Measurements from ENCODE around the gene ESCO1. TPM values are rescaled to one million over a fixed set of nuclear protein-coding genes. Genes with fewer than 3 reads are reported as not detected.
A peak's percentile ranks its signal among the peaks of the same experiment; 100 is the strongest.

ESCO1 gene
- total and polyA plus RNA-seq, 2 of the 13 experiments (the other 11 are each of a cell fraction or from before 2014, with no cell fraction given), result 6.3 to 19.4 TPM

DNA sequence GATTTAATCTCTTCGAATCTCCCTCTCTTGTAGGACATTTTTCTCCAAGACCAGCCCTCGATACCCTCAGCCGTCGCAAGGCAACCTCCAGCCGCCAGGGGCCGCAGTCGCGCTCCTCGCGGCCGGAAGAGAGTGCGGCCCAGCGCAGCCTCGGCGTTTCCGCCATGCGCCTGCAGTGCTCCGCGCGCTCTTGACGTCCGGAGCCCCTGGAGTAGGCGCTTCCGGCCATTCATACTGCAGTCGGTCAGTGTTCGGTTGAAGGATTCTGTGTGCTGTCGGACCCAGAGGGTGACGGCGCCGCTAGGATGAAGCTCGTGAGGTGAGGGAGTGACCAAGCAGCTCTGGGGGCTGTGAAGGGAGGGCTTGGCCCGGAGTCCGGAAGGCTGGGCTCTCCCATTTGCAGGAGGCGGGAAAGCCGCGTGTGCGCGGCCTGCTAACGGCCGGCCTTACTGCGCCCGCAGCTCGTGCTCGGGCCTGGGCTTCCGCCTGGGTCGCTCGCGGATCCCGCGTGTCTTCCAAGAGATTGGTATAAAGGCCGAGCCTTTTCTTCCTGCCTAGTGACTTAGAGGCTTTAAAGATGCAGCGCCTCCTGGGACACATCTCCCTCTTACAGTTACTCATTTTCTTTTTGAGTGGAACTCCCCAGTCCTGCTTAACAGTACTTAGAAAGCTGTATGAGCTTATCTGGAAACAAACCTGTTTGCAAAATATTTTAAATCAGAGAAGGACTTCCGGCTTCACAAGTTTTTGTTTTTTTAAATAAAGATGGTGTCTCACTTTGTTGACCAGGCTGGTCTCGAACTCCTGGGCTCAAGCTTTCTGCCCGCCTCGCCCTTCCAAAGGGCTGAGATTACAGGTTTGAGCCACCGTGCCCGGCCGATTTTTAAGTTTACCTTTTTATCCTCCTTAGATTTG, 11.9 kb upstream of the ESCO1 start, which contains the start of gene SNRPD1 (continued):
- TF ChIP-seq ZEB1 (IDR thresholded peaks at IDR 0.05; ENCODE audit: insufficient replicate concordance, low read depth), result peak; percentile 48
- peak; percentile 95 for TF ChIP-seq PHF20 (CRISPR knock-in tag; IDR thresholded peaks at IDR 0.05)
- TF ChIP-seq ARID2 (CRISPR knock-in tag; IDR thresholded peaks at IDR 0.05; ENCODE audit: borderline replicate concordance), result peak; percentile 97
- TF ChIP-seq, protein P1, sequence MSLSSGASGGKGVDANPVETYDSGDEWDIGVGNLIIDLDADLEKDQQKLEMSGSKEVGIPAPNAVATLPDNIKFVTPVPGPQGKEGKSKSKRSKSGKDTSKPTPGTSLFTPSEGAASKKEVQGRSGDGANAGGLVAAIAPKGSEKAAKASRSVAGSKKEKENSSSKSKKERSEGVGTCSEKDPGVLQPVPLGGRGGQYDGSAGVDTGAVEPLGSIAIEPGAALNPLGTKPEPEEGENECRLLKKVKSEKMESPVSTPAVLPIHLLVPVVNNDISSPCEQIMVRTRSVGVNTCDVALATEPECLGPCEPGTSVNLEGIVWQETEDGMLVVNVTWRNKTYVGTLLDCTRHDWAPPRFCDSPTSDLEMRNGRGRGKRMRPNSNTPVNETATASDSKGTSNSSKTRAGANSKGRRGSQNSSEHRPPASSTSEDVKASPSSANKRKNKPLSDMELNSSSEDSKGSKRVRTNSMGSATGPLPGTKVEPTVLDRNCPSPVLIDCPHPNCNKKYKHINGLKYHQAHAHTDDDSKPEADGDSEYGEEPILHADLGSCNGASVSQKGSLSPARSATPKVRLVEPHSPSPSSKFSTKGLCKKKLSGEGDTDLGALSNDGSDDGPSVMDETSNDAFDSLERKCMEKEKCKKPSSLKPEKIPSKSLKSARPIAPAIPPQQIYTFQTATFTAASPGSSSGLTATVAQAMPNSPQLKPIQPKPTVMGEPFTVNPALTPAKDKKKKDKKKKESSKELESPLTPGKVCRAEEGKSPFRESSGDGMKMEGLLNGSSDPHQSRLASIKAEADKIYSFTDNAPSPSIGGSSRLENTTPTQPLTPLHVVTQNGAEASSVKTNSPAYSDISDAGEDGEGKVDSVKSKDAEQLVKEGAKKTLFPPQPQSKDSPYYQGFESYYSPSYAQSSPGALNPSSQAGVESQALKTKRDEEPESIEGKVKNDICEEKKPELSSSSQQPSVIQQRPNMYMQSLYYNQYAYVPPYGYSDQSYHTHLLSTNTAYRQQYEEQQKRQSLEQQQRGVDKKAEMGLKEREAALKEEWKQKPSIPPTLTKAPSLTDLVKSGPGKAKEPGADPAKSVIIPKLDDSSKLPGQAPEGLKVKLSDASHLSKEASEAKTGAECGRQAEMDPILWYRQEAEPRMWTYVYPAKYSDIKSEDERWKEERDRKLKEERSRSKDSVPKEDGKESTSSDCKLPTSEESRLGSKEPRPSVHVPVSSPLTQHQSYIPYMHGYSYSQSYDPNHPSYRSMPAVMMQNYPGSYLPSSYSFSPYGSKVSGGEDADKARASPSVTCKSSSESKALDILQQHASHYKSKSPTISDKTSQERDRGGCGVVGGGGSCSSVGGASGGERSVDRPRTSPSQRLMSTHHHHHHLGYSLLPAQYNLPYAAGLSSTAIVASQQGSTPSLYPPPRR (CRISPR knock-in tag; IDR thresholded peaks at IDR 0.05; ENCODE audit: borderline replicate concordance), result peak; percentile 71; the same call in 1 of the 2 replicates
- no peak for TF ChIP-seq FOXM1 (CRISPR knock-in tag; IDR thresholded peaks at IDR 0.05)
- TF ChIP-seq, protein P2, sequence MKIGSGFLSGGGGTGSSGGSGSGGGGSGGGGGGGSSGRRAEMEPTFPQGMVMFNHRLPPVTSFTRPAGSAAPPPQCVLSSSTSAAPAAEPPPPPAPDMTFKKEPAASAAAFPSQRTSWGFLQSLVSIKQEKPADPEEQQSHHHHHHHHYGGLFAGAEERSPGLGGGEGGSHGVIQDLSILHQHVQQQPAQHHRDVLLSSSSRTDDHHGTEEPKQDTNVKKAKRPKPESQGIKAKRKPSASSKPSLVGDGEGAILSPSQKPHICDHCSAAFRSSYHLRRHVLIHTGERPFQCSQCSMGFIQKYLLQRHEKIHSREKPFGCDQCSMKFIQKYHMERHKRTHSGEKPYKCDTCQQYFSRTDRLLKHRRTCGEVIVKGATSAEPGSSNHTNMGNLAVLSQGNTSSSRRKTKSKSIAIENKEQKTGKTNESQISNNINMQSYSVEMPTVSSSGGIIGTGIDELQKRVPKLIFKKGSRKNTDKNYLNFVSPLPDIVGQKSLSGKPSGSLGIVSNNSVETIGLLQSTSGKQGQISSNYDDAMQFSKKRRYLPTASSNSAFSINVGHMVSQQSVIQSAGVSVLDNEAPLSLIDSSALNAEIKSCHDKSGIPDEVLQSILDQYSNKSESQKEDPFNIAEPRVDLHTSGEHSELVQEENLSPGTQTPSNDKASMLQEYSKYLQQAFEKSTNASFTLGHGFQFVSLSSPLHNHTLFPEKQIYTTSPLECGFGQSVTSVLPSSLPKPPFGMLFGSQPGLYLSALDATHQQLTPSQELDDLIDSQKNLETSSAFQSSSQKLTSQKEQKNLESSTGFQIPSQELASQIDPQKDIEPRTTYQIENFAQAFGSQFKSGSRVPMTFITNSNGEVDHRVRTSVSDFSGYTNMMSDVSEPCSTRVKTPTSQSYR (CRISPR knock-in tag; IDR thresholded peaks at IDR 0.05; ENCODE audit: borderline replicate concordance), result peak; percentile 44; the same call in 1 of the 2 replicates
- no peak for TF ChIP-seq ZNF10 (CRISPR knock-in tag; IDR thresholded peaks at IDR 0.05; ENCODE audit: borderline replicate concordance, low read depth)
- peak; percentile 83; the same call in 1 of the 2 replicates for TF ChIP-seq ZNF589 (CRISPR knock-in tag; conservative IDR thresholded peaks at IDR 0.05)
- TF ChIP-seq, protein P3, sequence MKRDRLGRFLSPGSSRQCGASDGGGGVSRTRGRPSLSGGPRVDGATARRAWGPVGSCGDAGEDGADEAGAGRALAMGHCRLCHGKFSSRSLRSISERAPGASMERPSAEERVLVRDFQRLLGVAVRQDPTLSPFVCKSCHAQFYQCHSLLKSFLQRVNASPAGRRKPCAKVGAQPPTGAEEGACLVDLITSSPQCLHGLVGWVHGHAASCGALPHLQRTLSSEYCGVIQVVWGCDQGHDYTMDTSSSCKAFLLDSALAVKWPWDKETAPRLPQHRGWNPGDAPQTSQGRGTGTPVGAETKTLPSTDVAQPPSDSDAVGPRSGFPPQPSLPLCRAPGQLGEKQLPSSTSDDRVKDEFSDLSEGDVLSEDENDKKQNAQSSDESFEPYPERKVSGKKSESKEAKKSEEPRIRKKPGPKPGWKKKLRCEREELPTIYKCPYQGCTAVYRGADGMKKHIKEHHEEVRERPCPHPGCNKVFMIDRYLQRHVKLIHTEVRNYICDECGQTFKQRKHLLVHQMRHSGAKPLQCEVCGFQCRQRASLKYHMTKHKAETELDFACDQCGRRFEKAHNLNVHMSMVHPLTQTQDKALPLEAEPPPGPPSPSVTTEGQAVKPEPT (CRISPR knock-in tag; IDR thresholded peaks at IDR 0.05; ENCODE audit: low read depth), result peak; percentile 97
- TF ChIP-seq, protein P4, sequence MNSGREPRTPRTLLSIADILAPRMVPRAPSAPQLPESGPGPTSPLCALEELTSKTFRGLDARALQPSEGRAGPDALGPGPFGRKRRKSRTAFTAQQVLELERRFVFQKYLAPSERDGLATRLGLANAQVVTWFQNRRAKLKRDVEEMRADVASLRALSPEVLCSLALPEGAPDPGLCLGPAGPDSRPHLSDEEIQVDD (CRISPR knock-in tag; IDR thresholded peaks at IDR 0.05; ENCODE audit: borderline replicate concordance), result 0 out of 2 replicates have a peak, but pooled peaks have one; percentile 91
- TF ChIP-seq FOXA1 (IDR thresholded peaks at IDR 0.05), result no peak
- TF ChIP-seq FOXA1 (CRISPR knock-in tag; IDR thresholded peaks at IDR 0.05), result peak; percentile 48
- TF ChIP-seq ZNF605 (CRISPR knock-in tag; IDR thresholded peaks at IDR 0.05), result peak; percentile 99
- TF ChIP-seq ZNF337 (CRISPR knock-in tag; IDR thresholded peaks at IDR 0.05; ENCODE audit: borderline replicate concordance, low read depth), result peak; percentile 76; the same call in 1 of the 2 replicates
- TF ChIP-seq, protein P5, sequence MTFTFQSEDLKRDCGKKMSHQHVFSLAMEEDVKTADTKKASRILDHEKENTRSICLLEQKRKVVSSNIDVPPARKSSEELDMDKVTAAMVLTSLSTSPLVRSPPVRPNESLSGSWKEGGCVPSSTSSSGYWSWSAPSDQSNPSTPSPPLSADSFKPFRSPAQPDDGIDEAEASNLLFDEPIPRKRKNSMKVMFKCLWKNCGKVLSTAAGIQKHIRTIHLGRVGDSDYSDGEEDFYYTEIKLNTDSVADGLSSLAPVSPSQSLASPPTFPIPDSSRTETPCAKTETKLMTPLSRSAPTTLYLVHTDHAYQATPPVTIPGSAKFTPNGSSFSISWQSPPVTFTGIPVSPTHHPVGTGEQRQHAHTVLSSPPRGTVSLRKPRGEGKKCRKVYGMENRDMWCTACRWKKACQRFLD (CRISPR knock-in tag; IDR thresholded peaks at IDR 0.05; ENCODE audit: borderline replicate concordance), result peak; percentile 98
- TF ChIP-seq SMAD9 (CRISPR knock-in tag; IDR thresholded peaks at IDR 0.05), result peak; percentile 92
